ENCODE measurements around the gene ADSL. TPM values are rescaled to one million over a fixed set of nuclear protein-coding genes. Genes with fewer than 3 reads are reported as not detected.

ADSL gene
- total and polyA plus RNA-seq, 2 of the 8 experiments (the other 6 are each of a cell fraction or from before 2014, with no cell fraction given) = 197 to 218 TPM

DNA sequence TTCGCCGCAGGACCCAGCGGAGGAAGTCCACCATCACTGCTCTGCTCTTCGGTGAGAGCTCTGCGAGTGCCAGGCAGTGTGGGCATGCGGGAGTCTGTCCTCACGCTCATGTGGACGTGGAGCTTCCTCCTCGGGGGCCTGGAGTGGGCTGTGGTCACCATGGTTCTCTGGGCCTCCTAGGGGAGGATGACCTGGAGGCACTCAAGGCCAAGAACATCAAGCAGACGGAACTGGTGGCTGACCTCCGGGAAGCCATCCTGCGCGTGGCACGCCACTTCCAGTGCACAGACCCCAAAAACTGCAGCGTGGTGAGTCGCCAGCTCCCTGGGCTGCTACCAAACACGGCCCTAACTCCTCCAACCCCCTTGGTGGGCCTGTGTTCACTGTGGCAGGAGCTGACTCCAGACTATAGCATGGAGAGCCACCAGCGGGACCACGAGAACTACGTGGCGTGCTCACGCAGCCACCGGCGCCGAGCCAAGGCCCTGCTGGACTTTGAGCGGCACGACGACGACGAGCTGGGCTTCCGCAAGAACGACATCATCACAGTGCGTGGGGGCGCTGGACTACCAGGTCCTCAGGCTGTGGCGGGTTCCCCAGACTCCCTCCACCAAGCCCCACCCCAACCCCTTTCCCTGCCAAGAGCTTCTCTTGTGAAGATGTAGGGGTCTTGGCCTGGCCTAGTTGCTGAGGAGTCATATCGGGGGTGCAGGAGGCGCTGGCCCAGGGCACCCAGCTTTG is 60.9 kb downstream of the ADSL start:
- no peak overlapping the region; the same call in 1 of the 2 replicates for H4K8ac ChIP-seq (ENCODE audit: extremely low read depth, insufficient read depth, low read length)
- H3K14ac ChIP-seq (ENCODE audit: insufficient read length) = no peak overlapping the region
- DNase-seq (ENCODE audit: low read depth in 1 of 2, low spot score in 2 of 2) = no peak
- H3K9me3 ChIP-seq (ENCODE audit: insufficient read depth in 2 of 2, low read depth in 1 of 2, low read length in 1 of 2) = no peaks in the 10 kb centered on the region
- no peak overlapping the region for H2BK12ac ChIP-seq (ENCODE audit: low read depth, low read length)
- no peak overlapping the region for H4K91ac ChIP-seq (replicated peaks; ENCODE audit: insufficient read length, low read length)
- no peak for TF ChIP-seq RBBP5 (IDR thresholded peaks at IDR 0.05; ENCODE audit: borderline replicate concordance, low read depth, low read length)
- no peak for TF ChIP-seq EGR1 (IDR thresholded peaks at IDR 0.05; ENCODE audit: borderline replicate concordance, low read depth, low read length)
- no peak for TF ChIP-seq GABPA (IDR thresholded peaks at IDR 0.05; ENCODE audit: borderline replicate concordance, insufficient read depth, low read length)
- H2BK5ac ChIP-seq (ENCODE audit: low read depth, low read length) = no peak overlapping the region
- no peak for FAIRE-seq
- no peak overlapping the region for H3K56ac ChIP-seq (replicated peaks; ENCODE audit: insufficient read length, low read depth, low read length)
- no peaks in the 10 kb centered on the region for H3K23me2 ChIP-seq (ENCODE audit: low read depth, low read length)
- no peak overlapping the region for H2BK15ac ChIP-seq (ENCODE audit: low read length)
- no peak overlapping the region for H3K4me3 ChIP-seq (ENCODE audit: extremely low read depth in 1 of 4, insufficient read depth in 2 of 4, low read depth in 3 of 4, low read length in 4 of 4)
- H3K4ac ChIP-seq (replicated peaks; ENCODE audit: insufficient read length, low read depth, low read length) = no peak overlapping the region
- H4K5ac ChIP-seq (ENCODE audit: insufficient read length, low read depth, low read length) = no peak overlapping the region
- peaks cover 1 to 5% of the 10 kb centered on the region in 2 experiments for H4K20me1 ChIP-seq (replicated peaks in 1 of 2; ENCODE audit: control insufficient read depth in 1 of 2, insufficient read depth in 2 of 2, low read length in 2 of 2)
- no peak overlapping the region for H2BK120ac ChIP-seq (replicated peaks; ENCODE audit: low read depth, low read length)
- H3K4me1 ChIP-seq (replicated peaks in 1 of 4; ENCODE audit: control insufficient read depth in 3 of 4, insufficient read depth in 4 of 4, low read length in 3 of 4) = no peaks in the 10 kb centered on the region
- no peaks in the 10 kb centered on the region; the same call in 1 of the 2 replicates for H3K79me1 ChIP-seq (ENCODE audit: low read depth, low read length)
- H2BK20ac ChIP-seq (ENCODE audit: low read length) = no peak overlapping the region
- no peak overlapping the region for H2AK5ac ChIP-seq (ENCODE audit: low read depth, low read length)
- no peak overlapping the region for H3K18ac ChIP-seq (ENCODE audit: extremely low read depth, low read length)
- H3K36me3 ChIP-seq (ENCODE audit: control insufficient read depth in 2 of 4, insufficient read depth in 4 of 4, low read length in 3 of 4) = peaks cover 9 to 45% (median 31%) of the 10 kb centered on the region in 4 experiments; a peak in 7 of 8 replicates
- no peak overlapping the region for H3K4me2 ChIP-seq (ENCODE audit: insufficient read depth in 1 of 2, low read depth in 2 of 2, low read length in 2 of 2)
- 97% methylated on average over 31 of the region's 37 CpGs; no CpG with 5 or more reads in 1 of the 2 experiments for WGBS, 2 experiments (ENCODE audit: extremely low coverage in 1 of 2, insufficient coverage in 1 of 2, insufficient read length in 1 of 2, insufficient replicate concordance in 2 of 2, low coverage in 1 of 2, low lambda C conversion rate in 2 of 2, missing lambda C conversion rate in 1 of 2)
- no peaks in the 10 kb centered on the region for H3K79me2 ChIP-seq (ENCODE audit: control insufficient read depth in 1 of 2, insufficient read depth in 2 of 2, low read length in 2 of 2)
- H2AFZ ChIP-seq (ENCODE audit: low read length) = no peak overlapping the region
- ChIA-PET CTCF (ENCODE audit: partially characterized antibody) (interaction anchor here (0.5 to 1.7 kb wide), 5 partner anchors 8 to 1845 kb away, joined by 3 to 4 read pairs (median 4); no protein-coding TSS in a partner anchor), POLR2A (ENCODE audit: partially characterized antibody) (interaction anchor here (1.0 to 1.7 kb wide), 6 partner anchors 8 to 41 kb away, joined by 3 to 7 read pairs (median 4); partner anchors contain the start of gene SGSM3)
- H3K27me3 ChIP-seq (replicated peaks in 1 of 4; ENCODE audit: control insufficient read depth in 3 of 4, extremely low read depth in 1 of 4, insufficient read depth in 3 of 4, low read length in 3 of 4) = no peaks in the 10 kb centered on the region
- H3K23ac ChIP-seq (ENCODE audit: insufficient read length) = no peak overlapping the region
- no peak overlapping the region for H3K27ac ChIP-seq (ENCODE audit: low read depth, low read length)
- H3K9ac ChIP-seq (replicated peaks in 1 of 4; ENCODE audit: extremely low read depth in 1 of 4, low read depth in 3 of 4, low read length in 3 of 4) = no peak overlapping the region

Data from H1 (cell line).